SKM-1 (cell line): ENCODE results near the gene MLLT11.
"Not testable (repeated sequence)": the region's sequence is repeated elsewhere in the genome, so short reads cannot be mapped to it uniquely, and the experiment has no call there.

ENCODE experiments used
- DNase-seq: peaks from one replicate; lab custom pipeline; 2025; ENCODE audit not compliant: unreplicated experiment; lab: John Stamatoyannopoulos, UW

MLLT11 gene

GRCh38 chr1:151055581-151055980 lies 4.6 kb upstream of the MLLT11 start:
- DNase-seq: no peak

GRCh38 chr1:151056149-151056548 lies 4.0 kb upstream of the MLLT11 start:
- DNase-seq: peak; percentile 44

GRCh38 chr1:151058692-151059091 lies 1.5 kb upstream of the MLLT11 start:
- DNase-seq: no peak

- peak; percentile 96 for DNase-seq
Measured at GRCh38 chr1:151059109-151060006, 839 bp upstream of the MLLT11 start, which contains the start of gene CDC42SE1. Gene CDC42SE1, minus strand, starts transcription at chr1:151059622. Its CDS starts 3,892 bp downstream, at chr1:151055730.

- DNase-seq: no peak
Measured at GRCh38 chr1:151060657-151061421, 642 bp downstream of the MLLT11 start.

GRCh38 chr1:151061704-151062103 lies 1.5 kb downstream of the MLLT11 start:
- DNase-seq: no peak

GRCh38 chr1:151062741-151063371 lies 2.7 kb downstream of the MLLT11 start:
- DNase-seq: no peak

GRCh38 chr1:151065089-151065645 lies 5.0 kb downstream of the MLLT11 start:
- DNase-seq: no peak

GRCh38 chr1:151067185-151067584 lies 7.0 kb downstream of the MLLT11 start:
- DNase-seq: no peak

GRCh38 chr1:151069103-151069486 lies 8.9 kb downstream of the MLLT11 start:
- DNase-seq: no peak

GRCh38 chr1:151070474-151071276 lies 10.5 kb downstream of the MLLT11 start, which contains the start of gene GABPB2:
Gene GABPB2, plus strand, starts transcription at chr1:151070761. Its CDS starts 17,429 bp downstream, at chr1:151088190.
- DNase-seq: peak; percentile 97

- no peak for DNase-seq
Measured at GRCh38 chr1:151072224-151072623, 12.0 kb downstream of the MLLT11 start.

- no peak for DNase-seq
Measured at GRCh38 chr1:151085953-151086559, 25.9 kb downstream of the MLLT11 start.

- DNase-seq: not testable (repeated sequence)
Measured at GRCh38 chr1:151097426-151097825, 37.2 kb downstream of the MLLT11 start.

- no peak for DNase-seq
Measured at GRCh38 chr1:151098126-151098525, 37.9 kb downstream of the MLLT11 start.

- DNase-seq: no peak
Measured at GRCh38 chr1:151104630-151105029, 44.4 kb downstream of the MLLT11 start.

GRCh38 chr1:151106894-151107293 lies 46.7 kb downstream of the MLLT11 start:
- no peak for DNase-seq

GRCh38 chr1:151108331-151108730 lies 48.1 kb downstream of the MLLT11 start:
- DNase-seq: no peak

- no peak for DNase-seq
Measured at GRCh38 chr1:151113877-151114276, 53.7 kb downstream of the MLLT11 start.
